ENCODE measurements around the gene UBE2K.
"Not testable (repeated sequence)": the region's sequence is repeated elsewhere in the genome, so short reads cannot be mapped to it uniquely, and the experiment has no call there.

The UBE2K gene

GRCh38 chr4:39667706-39668105 lies 30.2 kb upstream of the UBE2K start:
- Mint-ChIP-seq H3K27ac (no peak overlapping the region), H3K36me3 (ENCODE audit: low read depth) (no peaks in the 10 kb centered on the region), H3K27me3 (ENCODE audit: low read depth) (peaks cover 11% of the 10 kb centered on the region), H3K9me3 (no peaks in the 10 kb centered on the region), H3K4me1 (ENCODE audit: low read depth) (no peaks in the 10 kb centered on the region), H3K4me3 (no peak overlapping the region)

DNA sequence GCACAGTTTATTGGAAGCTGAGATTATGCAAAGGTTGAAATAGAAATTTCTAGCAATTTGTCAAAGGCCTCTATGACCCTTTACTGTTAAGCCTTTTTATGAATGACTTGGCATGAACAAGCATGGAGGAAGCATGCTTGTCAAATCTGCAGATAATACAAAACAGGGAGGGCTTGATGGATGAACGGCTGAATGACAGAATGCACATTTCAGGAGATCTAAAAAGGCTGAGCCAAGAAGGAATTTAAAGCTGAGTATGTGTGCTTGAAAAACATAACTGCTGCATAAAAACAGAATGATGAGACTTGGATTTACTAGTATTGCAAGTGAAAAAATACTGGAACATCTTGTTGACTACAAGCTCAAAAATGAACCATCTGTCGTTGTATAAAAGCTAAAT lies 29.0 kb upstream of the UBE2K start:
- Mint-ChIP-seq H3K36me3 (ENCODE audit: low read depth) (no peaks in the 10 kb centered on the region), H3K4me3 (no peak overlapping the region), H3K27me3 (ENCODE audit: low read depth) (peaks cover 19% of the 10 kb centered on the region), H3K4me1 (ENCODE audit: low read depth) (no peaks in the 10 kb centered on the region), H3K9me3 (no peaks in the 10 kb centered on the region), H3K27ac (no peak overlapping the region)

- not testable (repeated sequence) for H3K4me1 Mint-ChIP-seq (ENCODE audit: low read depth); H3K36me3 Mint-ChIP-seq (ENCODE audit: low read depth); H3K4me3 Mint-ChIP-seq; H3K27ac Mint-ChIP-seq; H3K9me3 Mint-ChIP-seq
- peaks cover 19% of the 10 kb centered on the region for H3K27me3 Mint-ChIP-seq (ENCODE audit: low read depth)
These were observed 27.6 kb upstream of the UBE2K start for GRCh38 chr4:39670296-39670695.

DNA sequence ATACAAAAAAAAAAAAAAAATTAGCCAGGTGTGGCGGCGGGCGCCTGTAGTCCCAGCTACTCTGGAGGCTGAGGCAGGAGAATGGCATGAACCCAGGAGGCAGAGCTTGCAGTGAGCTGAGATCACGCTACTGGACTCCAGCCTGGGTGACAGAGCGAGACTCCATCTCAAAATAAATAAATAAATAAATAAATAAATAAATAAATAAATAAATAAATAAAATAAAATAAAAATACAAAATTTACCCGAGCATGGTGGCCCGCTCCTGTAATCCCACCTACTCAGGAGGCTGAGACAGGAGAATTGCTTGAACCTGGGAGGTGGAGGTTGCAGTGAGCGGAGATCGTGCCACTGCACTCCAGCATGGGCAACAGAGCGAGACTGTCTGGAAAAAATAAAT lies 22.3 kb upstream of the UBE2K start:
- not testable (repeated sequence) for H3K9me3 Mint-ChIP-seq; H3K4me3 Mint-ChIP-seq; H3K27ac Mint-ChIP-seq; H3K36me3 Mint-ChIP-seq (ENCODE audit: low read depth); H3K4me1 Mint-ChIP-seq (ENCODE audit: low read depth)
- H3K27me3 Mint-ChIP-seq (ENCODE audit: low read depth): peaks cover 36% of the 10 kb centered on the region

- H3K27ac Mint-ChIP-seq: not testable (repeated sequence)
These were observed 16.9 kb upstream of the UBE2K start for GRCh38 chr4:39681003-39681402.

DNA sequence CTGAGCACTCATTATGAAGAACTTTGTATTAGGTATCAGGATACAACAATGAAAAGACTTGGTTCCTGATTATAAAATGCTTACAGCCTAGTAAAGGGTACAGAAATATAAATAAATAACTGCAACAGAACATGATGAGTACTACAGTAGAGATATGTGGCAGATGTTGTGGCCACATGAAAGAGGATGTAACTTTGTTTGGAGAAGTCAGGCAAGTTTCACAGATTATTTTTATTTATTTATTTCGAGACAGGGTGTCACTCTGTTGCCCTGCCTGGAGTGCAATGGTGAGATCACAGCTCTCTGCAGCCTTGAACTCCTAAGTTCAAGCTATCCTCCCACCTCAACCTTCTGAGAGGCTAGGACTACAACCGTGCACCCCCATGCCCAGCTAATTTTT lies 15.8 kb upstream of the UBE2K start:
- Mint-ChIP-seq H3K4me3 (no peak overlapping the region), H3K36me3 (ENCODE audit: low read depth) (no peaks in the 10 kb centered on the region), H3K27ac (no peak overlapping the region), H3K4me1 (ENCODE audit: low read depth) (peaks cover 5% of the 10 kb centered on the region), H3K9me3 (no peaks in the 10 kb centered on the region), H3K27me3 (ENCODE audit: low read depth) (peaks cover 16% of the 10 kb centered on the region)

More at GRCh38 chr4:39681003-39681402, 16.9 kb upstream of the UBE2K start:
- not testable (repeated sequence) for H3K9me3 Mint-ChIP-seq; H3K4me3 Mint-ChIP-seq; H3K4me1 Mint-ChIP-seq (ENCODE audit: low read depth); H3K36me3 Mint-ChIP-seq (ENCODE audit: low read depth)
- H3K27me3 Mint-ChIP-seq (ENCODE audit: low read depth): peaks cover 16% of the 10 kb centered on the region

- no peak overlapping the region for H3K27ac Mint-ChIP-seq
These were observed 11.9 kb upstream of the UBE2K start for GRCh38 chr4:39685990-39686389.

DNA sequence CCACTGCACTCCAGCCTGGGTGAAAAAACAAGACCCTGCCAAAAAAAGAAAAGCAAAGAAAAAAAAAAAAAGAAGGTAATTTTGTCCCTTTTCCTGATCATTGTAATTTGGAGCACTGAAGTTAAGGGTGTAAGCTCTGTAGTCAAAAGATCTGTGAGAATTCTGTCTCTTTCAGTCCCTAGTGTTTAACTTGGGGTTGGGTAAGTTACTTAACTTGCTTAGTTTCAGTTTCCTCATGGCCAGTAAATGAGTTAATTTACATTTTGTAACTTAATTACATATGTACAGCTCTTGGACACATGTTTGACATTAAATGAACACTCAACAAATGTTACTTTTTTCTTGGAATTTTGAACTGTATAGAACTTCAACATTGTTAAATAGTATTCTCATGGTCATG lies 10.9 kb upstream of the UBE2K start:
- Mint-ChIP-seq H3K4me3 (no peak overlapping the region), H3K4me1 (ENCODE audit: low read depth) (peaks cover 6% of the 10 kb centered on the region), H3K9me3 (no peaks in the 10 kb centered on the region), H3K27ac (no peak overlapping the region), H3K36me3 (ENCODE audit: low read depth) (no peaks in the 10 kb centered on the region), H3K27me3 (ENCODE audit: low read depth) (no peaks in the 10 kb centered on the region)

More at GRCh38 chr4:39685990-39686389, 11.9 kb upstream of the UBE2K start:
- no peaks in the 10 kb centered on the region for H3K9me3 Mint-ChIP-seq
- no peaks in the 10 kb centered on the region for H3K36me3 Mint-ChIP-seq (ENCODE audit: low read depth)
- peaks cover 6% of the 10 kb centered on the region for H3K4me1 Mint-ChIP-seq (ENCODE audit: low read depth)
- H3K4me3 Mint-ChIP-seq: no peak overlapping the region
- no peaks in the 10 kb centered on the region for H3K27me3 Mint-ChIP-seq (ENCODE audit: low read depth)

DNA sequence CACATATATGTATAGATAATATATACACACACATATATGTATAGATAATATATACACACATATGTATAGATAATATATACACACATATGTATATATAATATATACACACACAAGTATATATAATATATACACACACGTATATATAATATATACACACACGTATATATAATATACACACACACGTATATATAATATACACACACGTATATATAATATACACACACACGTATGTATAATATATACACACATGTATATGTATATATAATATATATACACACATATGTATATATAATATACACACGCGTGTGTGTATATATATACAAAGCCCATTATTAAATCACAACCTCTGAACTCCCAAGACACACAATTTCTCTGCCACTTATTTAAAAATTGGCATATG lies 8.0 kb upstream of the UBE2K start:
- H3K9me3 Mint-ChIP-seq: no peaks in the 10 kb centered on the region
- H3K36me3 Mint-ChIP-seq (ENCODE audit: low read depth): no peaks in the 10 kb centered on the region
- H3K27ac Mint-ChIP-seq: no peak overlapping the region
- H3K4me3 Mint-ChIP-seq: no peak overlapping the region
- H3K4me1 Mint-ChIP-seq (ENCODE audit: low read depth): peaks cover 6% of the 10 kb centered on the region
- no peaks in the 10 kb centered on the region for H3K27me3 Mint-ChIP-seq (ENCODE audit: low read depth)

GRCh38 chr4:39698424-39699009 lies 581 bp downstream of the UBE2K start:
- H3K36me3 Mint-ChIP-seq (ENCODE audit: low read depth): peaks cover 14% of the 10 kb centered on the region
- peak overlapping the region; percentile 94 for H3K27ac Mint-ChIP-seq
- peak overlapping the region; percentile 96 for H3K4me3 Mint-ChIP-seq
- no peaks in the 10 kb centered on the region for H3K9me3 Mint-ChIP-seq
- H3K27me3 Mint-ChIP-seq (ENCODE audit: low read depth): no peaks in the 10 kb centered on the region
- H3K4me1 Mint-ChIP-seq (ENCODE audit: low read depth): peaks cover 26% of the 10 kb centered on the region

GRCh38 chr4:39699687-39700409 lies 1.9 kb downstream of the UBE2K start:
- Mint-ChIP-seq H3K4me1 (ENCODE audit: low read depth) (peaks cover 26% of the 10 kb centered on the region), H3K27me3 (ENCODE audit: low read depth) (no peaks in the 10 kb centered on the region), H3K36me3 (ENCODE audit: low read depth) (peaks cover 14% of the 10 kb centered on the region), H3K4me3 (peak overlapping the region; percentile 96), H3K9me3 (no peaks in the 10 kb centered on the region), H3K27ac (peak overlapping the region; percentile 88)

GRCh38 chr4:39700554-39700953 lies 2.6 kb downstream of the UBE2K start:
- Mint-ChIP-seq H3K4me3 (peak overlapping the region; percentile 96), H3K9me3 (no peaks in the 10 kb centered on the region), H3K36me3 (ENCODE audit: low read depth) (peaks cover 16% of the 10 kb centered on the region), H3K27me3 (ENCODE audit: low read depth) (no peaks in the 10 kb centered on the region), H3K4me1 (ENCODE audit: low read depth) (peaks cover 27% of the 10 kb centered on the region), H3K27ac (peak overlapping the region; percentile 88)

- no peak overlapping the region for H3K27ac Mint-ChIP-seq
- peaks cover 16% of the 10 kb centered on the region for H3K36me3 Mint-ChIP-seq (ENCODE audit: low read depth)
- no peaks in the 10 kb centered on the region for H3K9me3 Mint-ChIP-seq
- H3K4me3 Mint-ChIP-seq: no peak overlapping the region
- no peaks in the 10 kb centered on the region for H3K27me3 Mint-ChIP-seq (ENCODE audit: low read depth)
- peaks cover 26% of the 10 kb centered on the region for H3K4me1 Mint-ChIP-seq (ENCODE audit: low read depth)
These were observed 4.8 kb downstream of the UBE2K start for GRCh38 chr4:39702716-39703115.

DNA sequence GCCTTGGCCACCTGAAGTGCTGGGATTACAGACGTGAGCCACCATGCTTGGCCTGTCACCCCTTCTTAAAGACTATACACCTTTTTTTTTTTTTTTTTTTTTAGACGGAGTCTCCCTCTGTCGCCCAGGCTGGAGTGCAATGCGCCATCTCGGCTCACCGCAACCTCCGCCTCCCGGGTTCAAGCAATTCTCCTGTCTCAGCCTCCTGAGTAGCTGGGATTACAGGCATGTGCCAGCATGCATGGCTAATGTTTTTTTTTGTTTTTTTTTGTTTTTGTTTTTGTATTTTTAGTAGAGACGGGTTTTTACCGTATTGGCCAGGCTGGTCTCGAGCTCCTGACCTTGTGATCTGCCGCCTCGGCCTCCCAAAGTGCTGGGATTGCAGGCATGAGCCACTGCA lies 6.9 kb downstream of the UBE2K start:
- not testable (repeated sequence) for H3K4me3 Mint-ChIP-seq; H3K27ac Mint-ChIP-seq; H3K27me3 Mint-ChIP-seq (ENCODE audit: low read depth); H3K9me3 Mint-ChIP-seq; H3K36me3 Mint-ChIP-seq (ENCODE audit: low read depth)
- H3K4me1 Mint-ChIP-seq (ENCODE audit: low read depth): peaks cover 29% of the 10 kb centered on the region

DNA sequence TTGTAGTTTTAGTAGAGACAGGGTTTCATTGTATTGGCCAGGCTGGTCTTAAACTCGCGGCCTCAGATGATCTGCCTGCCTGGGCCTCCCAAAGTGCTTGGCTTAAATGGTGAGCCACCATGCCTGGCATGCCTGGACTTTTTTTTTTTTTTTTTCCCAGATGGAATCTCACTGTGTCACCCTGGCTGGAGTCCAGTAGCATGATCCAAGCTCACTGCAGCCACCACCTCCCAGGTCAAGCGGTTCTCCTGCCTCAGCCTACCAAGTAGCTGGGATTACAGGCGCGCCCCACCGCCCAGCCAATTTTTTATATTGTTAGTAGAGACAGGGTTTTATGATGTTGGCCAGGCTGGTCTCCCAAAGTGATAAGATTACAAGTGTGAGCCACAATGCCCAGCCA lies 8.4 kb downstream of the UBE2K start:
- Mint-ChIP-seq H3K27me3 (ENCODE audit: low read depth) (no peaks in the 10 kb centered on the region), H3K4me1 (ENCODE audit: low read depth) (peaks cover 20% of the 10 kb centered on the region), H3K9me3 (no peaks in the 10 kb centered on the region), H3K36me3 (ENCODE audit: low read depth) (peaks cover 3% of the 10 kb centered on the region), H3K4me3 (no peak overlapping the region), H3K27ac (peak overlapping the region; percentile 65)

Measured in T-helper 1 cell treated with Interleukin-12 subunit alpha and Interleukin-12 subunit beta and Interleukin-4 antibody, amounts not matched to agents 30 μg/mL and 1 μg/mL, for 36 hours (primary cell).